A549 (cell line): ENCODE results near the gene ZNF469.

Experiments used
- BHLHE40 ChIP-seq: IDR thresholded peaks from 2 replicates; pipeline ENCODE4 v1.6.1; 2012; ENCODE audit warnings: low read depth, low read length, inconsistent platforms
- EHMT2 ChIP-seq: fragments of 200-600 bp; sonication (generic); IDR thresholded peaks from 2 replicates; pipeline ENCODE4 v1.6.1; 2016; ENCODE audit warnings: antibody characterized with exemption, low read depth, mild to moderate bottlenecking, moderate library complexity
- GATA3 ChIP-seq: IDR thresholded peaks from 2 replicates; pipeline ENCODE4 v1.6.1; 2012; ENCODE audit warnings: borderline replicate concordance
- JUN ChIP-seq, 2 experiments: fragments of >200 bp; sonication (Bioruptor Twin); formaldehyde crosslinking; IDR thresholded peaks; 2 replicates in 1 of 2; 3 replicates in 1 of 2; pipeline ENCODE4 v1.6.1; 2016 to 2017
- POLR2A ChIP-seq: IDR thresholded peaks from 2 replicates; pipeline ENCODE4 v1.6.1; 2012; ENCODE audit warnings: mild to moderate bottlenecking, low read length
- SREBF2 ChIP-seq: fragments of 450-650 bp; IDR thresholded peaks from 2 replicates; pipeline ENCODE4 v1.6.1; 2014; ENCODE audit warnings: mild to moderate bottlenecking, moderate library complexity
- TP53 ChIP-seq: fragments of 250-450 bp; sonication (Bioruptor Pico); IDR thresholded peaks from 2 replicates; pipeline ENCODE4 v1.5.0; 2021; ENCODE audit warnings: mild to moderate bottlenecking, moderate library complexity
- USF2 ChIP-seq: fragments of 450-650 bp; IDR thresholded peaks from 2 replicates; pipeline ENCODE4 v1.6.1; 2014; ENCODE audit warnings: antibody characterized with exemption
- TF ChIP-seq, protein P1 (sequence below): fragments of >200 bp; sonication (Bioruptor Twin); formaldehyde crosslinking; IDR thresholded peaks from 3 replicates; pipeline ENCODE4 v1.5.1; 2016
- TF ChIP-seq, protein P2 (sequence below): fragments of 200-600 bp; sonication (generic); IDR thresholded peaks from 2 replicates; pipeline ENCODE4 v1.6.1; 2016; ENCODE audit warnings: antibody characterized with exemption, mild to moderate bottlenecking, moderate library complexity

GRCh38 chr16:88356727-88357199, 26.0 kb upstream of the ZNF469 start:
- TF ChIP-seq EHMT2 = no peak
- TF ChIP-seq, protein P1, sequence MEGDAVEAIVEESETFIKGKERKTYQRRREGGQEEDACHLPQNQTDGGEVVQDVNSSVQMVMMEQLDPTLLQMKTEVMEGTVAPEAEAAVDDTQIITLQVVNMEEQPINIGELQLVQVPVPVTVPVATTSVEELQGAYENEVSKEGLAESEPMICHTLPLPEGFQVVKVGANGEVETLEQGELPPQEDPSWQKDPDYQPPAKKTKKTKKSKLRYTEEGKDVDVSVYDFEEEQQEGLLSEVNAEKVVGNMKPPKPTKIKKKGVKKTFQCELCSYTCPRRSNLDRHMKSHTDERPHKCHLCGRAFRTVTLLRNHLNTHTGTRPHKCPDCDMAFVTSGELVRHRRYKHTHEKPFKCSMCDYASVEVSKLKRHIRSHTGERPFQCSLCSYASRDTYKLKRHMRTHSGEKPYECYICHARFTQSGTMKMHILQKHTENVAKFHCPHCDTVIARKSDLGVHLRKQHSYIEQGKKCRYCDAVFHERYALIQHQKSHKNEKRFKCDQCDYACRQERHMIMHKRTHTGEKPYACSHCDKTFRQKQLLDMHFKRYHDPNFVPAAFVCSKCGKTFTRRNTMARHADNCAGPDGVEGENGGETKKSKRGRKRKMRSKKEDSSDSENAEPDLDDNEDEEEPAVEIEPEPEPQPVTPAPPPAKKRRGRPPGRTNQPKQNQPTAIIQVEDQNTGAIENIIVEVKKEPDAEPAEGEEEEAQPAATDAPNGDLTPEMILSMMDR = no peak
- no peak for TF ChIP-seq POLR2A
- TF ChIP-seq SREBF2 = no peak
- no peak for TF ChIP-seq GATA3
- TF ChIP-seq USF2 = no peak
- TF ChIP-seq, protein P2, sequence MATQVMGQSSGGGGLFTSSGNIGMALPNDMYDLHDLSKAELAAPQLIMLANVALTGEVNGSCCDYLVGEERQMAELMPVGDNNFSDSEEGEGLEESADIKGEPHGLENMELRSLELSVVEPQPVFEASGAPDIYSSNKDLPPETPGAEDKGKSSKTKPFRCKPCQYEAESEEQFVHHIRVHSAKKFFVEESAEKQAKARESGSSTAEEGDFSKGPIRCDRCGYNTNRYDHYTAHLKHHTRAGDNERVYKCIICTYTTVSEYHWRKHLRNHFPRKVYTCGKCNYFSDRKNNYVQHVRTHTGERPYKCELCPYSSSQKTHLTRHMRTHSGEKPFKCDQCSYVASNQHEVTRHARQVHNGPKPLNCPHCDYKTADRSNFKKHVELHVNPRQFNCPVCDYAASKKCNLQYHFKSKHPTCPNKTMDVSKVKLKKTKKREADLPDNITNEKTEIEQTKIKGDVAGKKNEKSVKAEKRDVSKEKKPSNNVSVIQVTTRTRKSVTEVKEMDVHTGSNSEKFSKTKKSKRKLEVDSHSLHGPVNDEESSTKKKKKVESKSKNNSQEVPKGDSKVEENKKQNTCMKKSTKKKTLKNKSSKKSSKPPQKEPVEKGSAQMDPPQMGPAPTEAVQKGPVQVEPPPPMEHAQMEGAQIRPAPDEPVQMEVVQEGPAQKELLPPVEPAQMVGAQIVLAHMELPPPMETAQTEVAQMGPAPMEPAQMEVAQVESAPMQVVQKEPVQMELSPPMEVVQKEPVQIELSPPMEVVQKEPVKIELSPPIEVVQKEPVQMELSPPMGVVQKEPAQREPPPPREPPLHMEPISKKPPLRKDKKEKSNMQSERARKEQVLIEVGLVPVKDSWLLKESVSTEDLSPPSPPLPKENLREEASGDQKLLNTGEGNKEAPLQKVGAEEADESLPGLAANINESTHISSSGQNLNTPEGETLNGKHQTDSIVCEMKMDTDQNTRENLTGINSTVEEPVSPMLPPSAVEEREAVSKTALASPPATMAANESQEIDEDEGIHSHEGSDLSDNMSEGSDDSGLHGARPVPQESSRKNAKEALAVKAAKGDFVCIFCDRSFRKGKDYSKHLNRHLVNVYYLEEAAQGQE = no peak
- no peak for TF ChIP-seq JUN (IDR thresholded peaks at IDR 0.05)
- TF ChIP-seq TP53 = no peak
- TF ChIP-seq BHLHE40 = no peak
